MCF 10A (cell line): ENCODE measurements around the gene MUC12. TPM values are rescaled to one million over a fixed set of nuclear protein-coding genes. Genes with fewer than 3 reads are reported as not detected.
A peak's percentile ranks its signal among the peaks of the same experiment; 100 is the strongest.
"Not testable (repeated sequence)": the region's sequence is repeated elsewhere in the genome, so short reads cannot be mapped to it uniquely, and the experiment has no call there.

Experiments
- BruUV-seq: library from RNA; stranded (reverse); fragments of 400-500 nt; replicated peaks from 2 replicates; lab custom pipeline; 2021; lab: Mats Ljungman, UMichigan
- CTCF ChIA-PET: fragments of 300-600 bp; sonication (Branson Sonifier 250); formaldehyde crosslinking; extraction: SDS; loops from one replicate; lab custom pipeline; 2021; ENCODE audit warnings: antibody characterized with exemption, inconsistent platforms; lab: Yijun Ruan, JAX
- POLR2A ChIA-PET: fragments of 300-600, 350-650 bp; sonication (Branson Sonifier 250); formaldehyde crosslinking; extraction: SDS; loops from one replicate; lab custom pipeline; 2020; ENCODE audit warnings: antibody characterized with exemption, inconsistent platforms; lab: Yijun Ruan, JAX
- DNase-seq: peaks from one replicate; pipeline ENCODE4 v3.0.0-alpha.2; 2018; ENCODE audit not compliant: unreplicated experiment
- H3K27ac Mint-ChIP-seq: one replicate; pipeline ENCODE4 v1.8.0; 2022; ENCODE audit warnings: mild to moderate bottlenecking, low read depth, mixed read lengths; ENCODE audit not compliant: unreplicated experiment
- H3K27me3 Mint-ChIP-seq: one replicate; pipeline ENCODE4 v1.8.0; 2022; ENCODE audit warnings: mixed read lengths; ENCODE audit not compliant: insufficient read depth, unreplicated experiment
- H3K36me3 Mint-ChIP-seq: one replicate; pipeline ENCODE4 v1.8.0; 2022; ENCODE audit warnings: mild to moderate bottlenecking, moderate library complexity, mixed read lengths; ENCODE audit not compliant: insufficient read depth, unreplicated experiment
- H3K4me1 Mint-ChIP-seq: one replicate; pipeline ENCODE4 v1.8.0; 2022; ENCODE audit warnings: mixed read lengths; ENCODE audit not compliant: insufficient read depth, unreplicated experiment
- H3K4me3 Mint-ChIP-seq: one replicate; pipeline ENCODE4 v1.8.0; 2022; ENCODE audit warnings: mild to moderate bottlenecking, moderate library complexity, mixed read lengths; ENCODE audit not compliant: unreplicated experiment
- H3K9me3 Mint-ChIP-seq: one replicate; pipeline ENCODE4 v1.8.0; 2022; ENCODE audit warnings: mixed read lengths; ENCODE audit not compliant: unreplicated experiment
- intact Hi-C: fragments of 100-400 bp; cut with micrococcal nuclease; formaldehyde crosslinking; loops from 2 replicates; pipeline ENCODE4 v1.14.1; 2022
- total RNA-seq: library from RNA; stranded (reverse); gene quantifications from 2 replicates; pipeline ENCODE4 v1.2.3, GENCODE V29; 2022
- TF ChIP-seq, protein P1 (sequence below): fragments of 200-600 bp; IDR thresholded peaks from one replicate; pipeline ENCODE4 v1.8.0; 2022; ENCODE audit warnings: antibody characterized with exemption, mild to moderate bottlenecking; ENCODE audit not compliant: unreplicated experiment

Gene MUC12
- total RNA-seq, 1 experiment from 2014 or later = not detected

DNA sequence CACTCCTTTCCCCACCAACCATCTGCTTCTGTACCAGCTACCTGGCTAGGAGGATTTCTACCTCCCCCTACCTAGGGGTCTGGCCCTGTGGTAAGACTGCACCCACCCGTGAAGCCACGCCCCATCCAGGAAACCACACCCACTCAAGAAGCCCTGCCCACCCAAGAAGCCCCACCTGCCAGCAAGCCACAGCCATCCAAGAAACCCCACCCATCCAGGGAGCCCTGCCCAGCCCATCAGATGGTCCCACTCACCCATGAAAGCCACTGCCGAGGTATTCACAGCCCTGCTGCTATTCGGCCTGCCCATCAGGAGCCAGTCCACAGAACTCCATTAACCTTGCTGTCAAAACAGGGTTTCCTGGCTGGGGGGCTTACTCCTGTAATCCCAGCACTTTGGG lies 35.6 kb upstream of the MUC12 start:
- intact Hi-C loops = no loop called here
- BruUV-seq = no TSS peak
- CTCF ChIA-PET = no interaction called here
- Mint-ChIP-seq H3K4me1 (no peaks in the 10 kb centered on the region), H3K9me3 (no peaks in the 10 kb centered on the region), H3K36me3 (no peaks in the 10 kb centered on the region), H3K4me3 (no peak overlapping the region), H3K27me3 (no peaks in the 10 kb centered on the region), H3K27ac (no peak overlapping the region)
- TF ChIP-seq, protein P1, sequence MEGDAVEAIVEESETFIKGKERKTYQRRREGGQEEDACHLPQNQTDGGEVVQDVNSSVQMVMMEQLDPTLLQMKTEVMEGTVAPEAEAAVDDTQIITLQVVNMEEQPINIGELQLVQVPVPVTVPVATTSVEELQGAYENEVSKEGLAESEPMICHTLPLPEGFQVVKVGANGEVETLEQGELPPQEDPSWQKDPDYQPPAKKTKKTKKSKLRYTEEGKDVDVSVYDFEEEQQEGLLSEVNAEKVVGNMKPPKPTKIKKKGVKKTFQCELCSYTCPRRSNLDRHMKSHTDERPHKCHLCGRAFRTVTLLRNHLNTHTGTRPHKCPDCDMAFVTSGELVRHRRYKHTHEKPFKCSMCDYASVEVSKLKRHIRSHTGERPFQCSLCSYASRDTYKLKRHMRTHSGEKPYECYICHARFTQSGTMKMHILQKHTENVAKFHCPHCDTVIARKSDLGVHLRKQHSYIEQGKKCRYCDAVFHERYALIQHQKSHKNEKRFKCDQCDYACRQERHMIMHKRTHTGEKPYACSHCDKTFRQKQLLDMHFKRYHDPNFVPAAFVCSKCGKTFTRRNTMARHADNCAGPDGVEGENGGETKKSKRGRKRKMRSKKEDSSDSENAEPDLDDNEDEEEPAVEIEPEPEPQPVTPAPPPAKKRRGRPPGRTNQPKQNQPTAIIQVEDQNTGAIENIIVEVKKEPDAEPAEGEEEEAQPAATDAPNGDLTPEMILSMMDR = no peak
- POLR2A ChIA-PET = no interaction called here
- DNase-seq = no peak

DNA sequence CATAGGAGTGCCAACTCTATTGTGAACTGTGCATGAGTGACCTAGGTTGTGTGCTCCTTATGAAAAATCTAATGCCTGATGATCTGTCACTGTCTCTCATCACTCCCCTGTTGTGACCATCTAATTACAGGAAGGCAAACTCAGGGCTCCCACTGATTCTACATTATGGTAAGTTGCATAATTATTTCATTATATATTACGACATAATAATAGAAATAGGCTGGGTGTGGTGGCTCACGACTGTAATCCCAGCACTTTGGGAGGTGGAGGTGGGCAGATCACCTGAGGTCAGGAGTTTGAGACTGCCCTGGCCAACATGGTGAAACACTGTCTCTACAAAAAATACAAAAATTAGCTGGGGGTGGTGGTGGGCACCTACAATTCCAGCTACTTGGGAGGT lies 34.0 kb upstream of the MUC12 start:
- DNase-seq, CTCF ChIA-PET, BruUV-seq, H3K27me3 Mint-ChIP-seq, H3K4me3 Mint-ChIP-seq, H3K36me3 Mint-ChIP-seq, intact Hi-C loops, POLR2A ChIA-PET, H3K4me1 Mint-ChIP-seq, H3K27ac Mint-ChIP-seq, H3K9me3 Mint-ChIP-seq: not testable (repeated sequence)

DNA sequence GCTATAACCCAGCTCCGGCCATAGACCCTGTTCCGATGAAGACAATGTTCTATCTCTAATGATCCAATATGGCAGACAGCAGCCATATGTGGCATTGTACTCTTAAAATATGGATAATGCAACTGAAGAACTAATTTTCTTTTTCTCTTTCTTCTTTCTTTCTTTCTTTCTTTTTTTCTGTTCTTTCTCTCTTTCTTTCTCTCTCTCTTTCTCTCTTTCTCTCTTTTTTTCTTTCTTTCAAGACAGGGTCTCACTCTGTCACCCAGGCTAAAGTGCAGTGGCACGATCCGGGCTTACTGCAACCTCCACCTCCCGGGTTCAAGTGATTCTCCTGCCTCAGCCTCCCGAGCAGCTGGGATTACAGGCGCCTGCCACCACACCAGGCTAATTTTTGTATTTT lies 33.2 kb upstream of the MUC12 start:
- H3K36me3 Mint-ChIP-seq, H3K27me3 Mint-ChIP-seq, BruUV-seq, H3K4me1 Mint-ChIP-seq, DNase-seq, intact Hi-C loops, POLR2A ChIA-PET, H3K4me3 Mint-ChIP-seq, CTCF ChIA-PET, H3K9me3 Mint-ChIP-seq, H3K27ac Mint-ChIP-seq: not testable (repeated sequence)

DNA sequence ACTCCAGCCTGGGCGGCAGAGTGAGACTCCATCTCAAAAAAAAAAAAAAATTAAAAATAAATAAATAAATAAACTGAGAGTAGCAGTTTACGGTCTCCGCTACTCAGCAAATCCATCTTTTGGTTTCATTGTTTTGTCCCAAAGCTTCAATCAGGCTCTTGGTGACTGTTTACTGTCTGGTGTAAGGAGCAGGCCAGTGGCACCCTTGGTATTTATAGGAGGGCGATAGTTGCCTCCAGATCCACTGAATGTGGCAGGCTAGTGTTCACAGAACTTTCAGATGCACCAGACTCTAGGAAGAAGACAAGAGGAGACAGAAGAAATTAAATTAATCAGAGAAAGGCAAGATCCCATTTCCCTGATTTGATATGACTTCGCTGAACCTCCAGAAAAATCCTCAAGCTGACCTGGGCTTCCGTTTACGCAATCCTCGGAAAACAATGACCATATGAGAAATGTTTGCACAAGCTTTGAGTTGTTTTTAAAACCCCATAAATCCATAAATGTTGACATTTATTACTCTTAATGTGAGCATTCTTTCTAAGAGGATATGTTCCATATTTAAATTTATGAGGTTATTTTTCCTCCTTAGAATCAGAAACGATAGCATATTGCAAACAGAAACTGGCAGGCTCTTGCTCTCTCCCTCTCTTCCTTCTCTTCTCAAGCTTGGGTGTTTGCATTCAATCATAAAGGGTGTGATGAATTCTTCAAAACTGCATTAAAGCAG lies 27.2 kb upstream of the MUC12 start:
- Mint-ChIP-seq H3K4me1 (peaks cover 10% of the 10 kb centered on the region), H3K4me3 (peak overlapping the region; percentile 11), H3K36me3 (no peaks in the 10 kb centered on the region), H3K9me3 (no peaks in the 10 kb centered on the region), H3K27me3 (no peaks in the 10 kb centered on the region), H3K27ac (no peak overlapping the region)
- peak; percentile 70 for DNase-seq
- TF ChIP-seq, protein P1 = no peak
- intact Hi-C loops = no loop called here
- POLR2A ChIA-PET = no interaction called here
- no TSS peak for BruUV-seq
- CTCF ChIA-PET = no interaction called here

DNA sequence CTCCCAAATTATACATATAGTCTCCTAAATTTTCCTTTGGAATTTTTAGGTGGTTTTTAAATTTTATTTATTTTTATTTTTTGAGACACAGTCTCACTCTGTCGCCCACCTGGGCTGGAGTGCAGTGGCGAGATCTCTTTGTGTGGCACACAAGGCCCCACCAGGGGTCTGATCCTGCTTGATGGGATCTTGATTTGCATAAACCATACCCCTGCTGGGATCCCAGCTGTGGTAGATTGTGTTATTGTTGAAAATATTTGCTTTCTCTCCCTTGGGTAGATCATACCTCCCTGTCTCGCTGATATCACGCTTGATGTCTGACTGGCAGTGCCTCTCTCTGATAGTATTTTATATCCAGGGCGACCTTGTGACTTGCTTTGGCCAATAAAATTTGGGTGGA lies 25.7 kb upstream of the MUC12 start:
- intact Hi-C loops = no loop called here

More for the DNA sequence above, 25.7 kb upstream of the MUC12 start:
- CTCF ChIA-PET = no interaction called here
- H3K27me3 Mint-ChIP-seq = no peaks in the 10 kb centered on the region
- no peak overlapping the region for H3K4me3 Mint-ChIP-seq
- no peak overlapping the region for H3K27ac Mint-ChIP-seq
- H3K9me3 Mint-ChIP-seq = no peaks in the 10 kb centered on the region
- TF ChIP-seq, protein P1 = no peak
- no TSS peak for BruUV-seq
- POLR2A ChIA-PET = interaction anchor here (0.6 kb wide), 1 partner anchor 136 kb away, joined by 5 read pairs; no protein-coding TSS in a partner anchor
- H3K4me1 Mint-ChIP-seq = peaks cover 10% of the 10 kb centered on the region
- DNase-seq = no peak
- H3K36me3 Mint-ChIP-seq = no peaks in the 10 kb centered on the region
